Ovary (tissue), 9 donors: Measurements from ENCODE around the gene MATK. TPM values are rescaled to one million over a fixed set of nuclear protein-coding genes. Genes with fewer than 3 reads are reported as not detected.

Source experiments
- DNase-seq, 5 donors: peaks; one replicate each; pipeline ENCODE4 v3.0.0-alpha.2; 2019 to 2020
- H3K27ac ChIP-seq, 2 donors: fragments of 200-600 bp; one replicate each; pipeline versions ENCODE4 v1.5.1 to v1.8.0; 2019 to 2022
- H3K27me3 ChIP-seq: fragments of 200-600 bp; one replicate; pipeline ENCODE4 v1.8.0; 2022
- H3K36me3 ChIP-seq: fragments of 200-600 bp; sonication (generic); one replicate; pipeline ENCODE4 v1.5.1; 2019
- H3K4me1 ChIP-seq: one replicate; pipeline ENCODE4 v1.8.1; 2013; ENCODE audit warnings: mild to moderate bottlenecking, moderate library complexity; ENCODE audit not compliant: insufficient read depth
- H3K4me3 ChIP-seq: fragments of 200-600 bp; sonication (generic); one replicate; pipeline ENCODE4 v1.5.1; 2017
- H3K9me3 ChIP-seq, 2 donors: fragments of 200-600 bp in 1 of 2; sonication (generic) in 1 of 2; one replicate each; pipeline versions ENCODE4 v1.5.1 to v1.8.1; 2013 to 2019; ENCODE audit warnings: mild to moderate bottlenecking in 1 of 2, moderate library complexity in 1 of 2
- EP300 ChIP-seq: sonication (generic); formaldehyde crosslinking; IDR thresholded peaks from one replicate; pipeline ENCODE4 v1.6.1; 2017; ENCODE audit warnings: antibody characterized with exemption
- POLR2A ChIP-seq: fragments of 450-650 bp; IDR thresholded peaks from one replicate; pipeline ENCODE4 v1.6.1; 2017; ENCODE audit warnings: antibody characterized with exemption, mild to moderate bottlenecking, moderate library complexity
- WGBS, 3 donors: extraction: QIAGEN DNeasy Blood & Tissue Kit in 1 of 3; methylation state at CpG; one replicate each; pipeline versions ENCODE4 v1.1.5 to v1.1.7; 2013 to 2017; 5-methylcytosine and 5-hydroxymethylcytosine counted together
- intact Hi-C, 4 donors: fragments of 100-400 bp; cut with DNase I; formaldehyde crosslinking; loops; one replicate each; pipeline versions ENCODE4 v1.11.0 to v1.15.1; 2022 to 2023
- polyA plus RNA-seq, 2 donors: library from polyadenylated mRNA; stranded (reverse); fragments of 200-250 nt in 1 of 2; fragments of 350-450 nt in 1 of 2; fragmentation: Illumina TruSeq in 1 of 2; extraction: RNeasy Lipid Tissue Mini Kit (QIAGEN cat#74804) in 1 of 2; gene quantifications; one replicate each; pipeline ENCODE4 v1.2.3, GENCODE V29; 2013 to 2014
- total RNA-seq, 7 donors: library from RNA; depleted of rRNA in 2 of 7; stranded (reverse); fragments of >200 nt in 2 of 7; fragmentation: NEBNext Ultra II Directional in 3 of 7; extraction: Animal tissue kit (Norgen Biotek cat#: 25700) in 3 of 7; gene quantifications; one replicate each; pipeline versions ENCODE4 v1.1.0 to v1.2.4, GENCODE V29; 2016 to 2023
- TF ChIP-seq, protein P1 (sequence below), 3 donors: fragments of 450-650 bp in 2 of 3; fragments of 200-600 bp in 1 of 3; IDR thresholded peaks; one replicate each; pipeline versions ENCODE4 v1.5.1 to v1.8.0; 2016 to 2022; ENCODE audit warnings: antibody characterized with exemption in 3 of 3, mild to moderate bottlenecking in 1 of 3
- donor health status: DM: no; HTN: no; CAD: no; lungs with moderate emphysema.
- donor health status: DM: no; HTN: no; CAD: no.
- donor health status: Bipolar disorder and iron deficiency.
- donor health status: DM: yes; HTN: yes; CAD: no.
- donor health status: DM: no; HTN: no; CAD: no.
- donor health status: DM: yes; HTN: yes; CAD: no.

MATK gene
- total and polyA plus RNA-seq, 9 donors = 0.25 to 1.4 (median 0.72) TPM

- TF ChIP-seq, protein P1, sequence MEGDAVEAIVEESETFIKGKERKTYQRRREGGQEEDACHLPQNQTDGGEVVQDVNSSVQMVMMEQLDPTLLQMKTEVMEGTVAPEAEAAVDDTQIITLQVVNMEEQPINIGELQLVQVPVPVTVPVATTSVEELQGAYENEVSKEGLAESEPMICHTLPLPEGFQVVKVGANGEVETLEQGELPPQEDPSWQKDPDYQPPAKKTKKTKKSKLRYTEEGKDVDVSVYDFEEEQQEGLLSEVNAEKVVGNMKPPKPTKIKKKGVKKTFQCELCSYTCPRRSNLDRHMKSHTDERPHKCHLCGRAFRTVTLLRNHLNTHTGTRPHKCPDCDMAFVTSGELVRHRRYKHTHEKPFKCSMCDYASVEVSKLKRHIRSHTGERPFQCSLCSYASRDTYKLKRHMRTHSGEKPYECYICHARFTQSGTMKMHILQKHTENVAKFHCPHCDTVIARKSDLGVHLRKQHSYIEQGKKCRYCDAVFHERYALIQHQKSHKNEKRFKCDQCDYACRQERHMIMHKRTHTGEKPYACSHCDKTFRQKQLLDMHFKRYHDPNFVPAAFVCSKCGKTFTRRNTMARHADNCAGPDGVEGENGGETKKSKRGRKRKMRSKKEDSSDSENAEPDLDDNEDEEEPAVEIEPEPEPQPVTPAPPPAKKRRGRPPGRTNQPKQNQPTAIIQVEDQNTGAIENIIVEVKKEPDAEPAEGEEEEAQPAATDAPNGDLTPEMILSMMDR (IDR thresholded peaks at IDR 0.05) = no peak
- no peak for TF ChIP-seq POLR2A
- TF ChIP-seq EP300 = no peak
- intact Hi-C loops = no loop called here
- Histone ChIP-seq H3K4me1 (peaks cover 2% of the 10 kb centered on the region), H3K4me3 (no peak overlapping the region), H3K36me3 (no peaks in the 10 kb centered on the region), H3K9me3 (no peaks in the 10 kb centered on the region), H3K27me3 (no peaks in the 10 kb centered on the region), H3K27ac (no peak overlapping the region)
- WGBS, 3 donors = 28 to 39% (median 33%) methylated on average over 50 to 53 of the region's 53 CpGs
- no peak for DNase-seq
These were observed 15.8 kb downstream of the MATK start for GRCh38 chr19:3770136-3770999.

- TF ChIP-seq, protein P1 (IDR thresholded peaks at IDR 0.05) = no peak
- no peak for TF ChIP-seq POLR2A
- TF ChIP-seq EP300 = no peak
- Histone ChIP-seq H3K9me3 (no peaks in the 10 kb centered on the region), H3K4me3 (no peak overlapping the region), H3K27me3 (no peaks in the 10 kb centered on the region), H3K4me1 (peaks cover 2% of the 10 kb centered on the region), H3K36me3 (no peaks in the 10 kb centered on the region), H3K27ac (no peak overlapping the region)
- no peak for DNase-seq
- WGBS, 3 donors = 81 to 90% (median 82%) methylated on average over 17 of the region's 17 CpGs
- intact Hi-C loops = no loop called here
These were observed 16.7 kb downstream of the MATK start for GRCh38 chr19:3769494-3769893.

- H3K4me1 ChIP-seq = peaks cover 2% of the 10 kb centered on the region
- no peak overlapping the region for H3K4me3 ChIP-seq
- intact Hi-C loops = no loop called here
- WGBS, 3 donors = 84 to 92% (median 90%) methylated on average over 7 of the region's 7 CpGs
- TF ChIP-seq POLR2A = no peak
- H3K27me3 ChIP-seq = no peaks in the 10 kb centered on the region
- H3K27ac ChIP-seq = no peak overlapping the region
- H3K9me3 ChIP-seq = no peaks in the 10 kb centered on the region
- DNase-seq = no peak
- H3K36me3 ChIP-seq = no peaks in the 10 kb centered on the region
These were observed 17.5 kb downstream of the MATK start for GRCh38 chr19:3768748-3769099.

DNA sequence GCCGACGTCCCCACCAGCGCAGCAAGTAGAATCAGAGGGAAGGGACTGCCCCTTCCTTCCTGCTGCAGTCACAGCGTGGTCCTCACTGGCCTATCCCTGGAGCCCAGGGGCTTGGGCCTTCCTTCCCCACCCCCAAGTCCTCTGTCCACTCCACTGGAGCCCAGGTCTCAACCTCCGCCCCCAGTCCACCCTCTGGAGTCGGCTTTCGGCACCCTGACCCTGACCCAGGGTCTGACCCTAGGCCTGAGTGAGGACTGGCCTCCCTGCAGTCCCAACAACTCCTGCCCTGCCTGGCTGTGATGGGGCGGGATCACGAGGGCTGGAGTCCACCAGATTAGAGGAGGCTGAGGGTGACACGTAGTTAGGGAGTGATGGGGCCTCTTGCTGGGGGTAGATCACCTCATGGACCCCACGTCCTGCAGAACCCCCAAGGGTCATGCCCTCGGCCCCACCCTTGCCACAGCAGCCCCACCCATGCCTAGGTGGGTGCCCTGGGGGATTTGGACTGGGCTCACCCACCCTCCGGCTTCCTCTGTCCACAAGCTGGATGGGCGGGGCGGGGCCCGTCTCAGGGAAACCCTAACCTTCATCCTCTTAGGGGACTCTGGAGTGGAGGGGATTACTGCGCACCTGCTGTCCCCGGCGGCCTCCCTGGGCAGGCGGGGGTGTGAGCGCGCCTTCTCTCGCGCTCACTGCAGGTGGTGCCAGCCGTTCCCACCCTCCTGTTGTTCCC lies 18.0 kb downstream of the MATK start:
- H3K4me3 ChIP-seq = no peak overlapping the region
- 85 to 87% (median 87%) methylated on average over 24 to 25 of the region's 25 CpGs for WGBS, 3 donors
- H3K9me3 ChIP-seq = no peaks in the 10 kb centered on the region
- intact Hi-C loops = no loop called here
- H3K27me3 ChIP-seq = no peaks in the 10 kb centered on the region
- TF ChIP-seq, protein P1 (IDR thresholded peaks at IDR 0.05) = no peak
- TF ChIP-seq POLR2A (no peak), EP300 (no peak)
- H3K4me1 ChIP-seq = peaks cover 2% of the 10 kb centered on the region
- H3K27ac ChIP-seq = no peak overlapping the region
- H3K36me3 ChIP-seq = no peaks in the 10 kb centered on the region
- DNase-seq = no peak

DNA sequence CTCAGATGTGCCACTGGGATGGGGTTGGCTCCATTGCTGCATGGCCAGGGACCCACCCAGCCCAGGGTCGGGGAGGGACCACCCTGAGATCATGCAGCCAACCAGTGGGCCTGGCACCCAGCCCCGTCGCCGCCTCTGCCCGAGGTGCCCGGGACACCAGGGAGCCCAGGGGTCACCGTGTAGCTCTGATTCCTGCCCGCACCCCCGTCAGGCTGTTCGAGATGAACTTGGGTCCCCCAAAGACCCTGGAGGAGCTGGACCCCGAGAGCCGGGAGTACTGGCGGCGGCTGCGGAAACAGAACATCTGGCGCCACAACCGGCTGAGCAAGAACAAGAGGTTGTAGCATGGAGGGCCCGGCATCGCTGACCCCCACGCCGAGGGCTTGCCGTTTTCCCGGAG lies 19.1 kb downstream of the MATK start:
- TF ChIP-seq POLR2A (no peak), EP300 (no peak)
- TF ChIP-seq, protein P1 (IDR thresholded peaks at IDR 0.05) = no peak
- Histone ChIP-seq H3K9me3 (no peaks in the 10 kb centered on the region), H3K36me3 (no peaks in the 10 kb centered on the region), H3K27me3 (no peaks in the 10 kb centered on the region), H3K27ac (no peak overlapping the region), H3K4me1 (peaks cover 2% of the 10 kb centered on the region), H3K4me3 (no peak overlapping the region)
- intact Hi-C loops = no loop called here
- DNase-seq = no peak
- WGBS, 3 donors = 83 to 84% (median 84%) methylated on average over 23 of the region's 23 CpGs
